ENCODE data around the gene MYL12B.
"Not testable (repeated sequence)": the region's sequence is repeated elsewhere in the genome, so short reads cannot be mapped to it uniquely, and the experiment has no call there.

The MYL12B gene

DNA sequence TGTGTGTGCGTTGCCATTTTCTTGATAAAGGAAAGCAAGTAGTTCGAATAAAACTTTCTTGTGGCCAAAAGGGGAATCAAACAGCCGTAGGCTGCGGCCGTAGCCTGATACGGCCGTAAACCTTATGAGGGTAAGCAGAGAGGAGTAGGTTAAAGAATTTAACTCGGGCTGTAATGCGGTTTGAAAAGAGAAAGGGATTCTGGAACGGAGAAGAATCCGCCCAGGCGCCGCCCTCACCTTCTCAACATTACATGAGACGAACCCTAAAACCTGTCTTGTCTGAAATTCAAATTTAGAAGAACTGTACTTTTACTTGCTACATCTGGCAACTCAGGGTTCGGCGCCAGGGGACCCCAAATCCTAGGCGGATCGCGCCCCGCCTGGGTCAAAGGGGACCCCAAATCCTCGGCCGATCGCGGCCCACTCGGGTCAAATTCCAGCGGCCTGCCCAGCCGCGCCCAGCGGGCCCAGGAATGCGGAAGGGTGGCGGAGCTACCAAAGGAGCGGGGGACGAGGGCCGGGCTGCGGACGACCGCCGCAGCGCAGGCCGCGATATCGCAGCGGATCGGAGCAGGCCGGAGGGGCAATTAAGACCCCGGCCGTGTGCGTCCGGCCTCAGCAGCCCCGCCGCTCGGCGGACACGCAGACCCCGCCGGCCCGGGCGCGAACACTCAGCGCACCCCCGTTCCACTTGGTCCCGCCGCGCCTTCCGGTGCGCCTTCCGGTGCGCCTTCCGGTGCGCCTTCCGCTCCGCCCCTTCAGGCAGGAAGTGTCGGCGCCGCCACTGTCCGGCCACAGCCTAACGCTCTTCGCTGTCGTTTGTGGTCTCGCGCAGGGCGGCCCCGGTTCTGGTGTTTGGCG, at the start of gene MYL12B:
Gene MYL12B, plus strand, starts transcription at position 761 of the 861 bp plus-strand sequence. CDS start 10,766 bp downstream, outside the sequence.
- peak; percentile 64 to 75 for DNase-seq

DNA sequence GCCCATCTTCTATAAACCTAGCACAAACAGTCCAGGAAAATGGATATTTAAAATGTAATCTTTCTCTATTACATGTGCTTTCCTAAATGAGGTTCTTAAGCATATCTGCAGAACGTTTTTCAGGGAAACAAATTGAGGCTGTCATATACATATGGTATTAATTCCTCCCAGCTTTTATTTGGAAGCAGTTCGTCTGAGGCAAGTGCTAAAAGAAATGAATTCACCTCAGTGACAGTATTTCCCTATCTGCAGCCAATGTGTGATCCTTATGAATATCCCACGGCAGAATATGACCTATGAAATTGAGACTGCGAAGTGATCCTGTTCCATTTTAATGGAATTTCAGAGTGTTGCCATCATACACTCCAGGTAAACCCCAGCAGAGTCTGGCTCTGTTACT, 49.3 kb upstream of the MYL12B start:
- no peak for DNase-seq

DNA sequence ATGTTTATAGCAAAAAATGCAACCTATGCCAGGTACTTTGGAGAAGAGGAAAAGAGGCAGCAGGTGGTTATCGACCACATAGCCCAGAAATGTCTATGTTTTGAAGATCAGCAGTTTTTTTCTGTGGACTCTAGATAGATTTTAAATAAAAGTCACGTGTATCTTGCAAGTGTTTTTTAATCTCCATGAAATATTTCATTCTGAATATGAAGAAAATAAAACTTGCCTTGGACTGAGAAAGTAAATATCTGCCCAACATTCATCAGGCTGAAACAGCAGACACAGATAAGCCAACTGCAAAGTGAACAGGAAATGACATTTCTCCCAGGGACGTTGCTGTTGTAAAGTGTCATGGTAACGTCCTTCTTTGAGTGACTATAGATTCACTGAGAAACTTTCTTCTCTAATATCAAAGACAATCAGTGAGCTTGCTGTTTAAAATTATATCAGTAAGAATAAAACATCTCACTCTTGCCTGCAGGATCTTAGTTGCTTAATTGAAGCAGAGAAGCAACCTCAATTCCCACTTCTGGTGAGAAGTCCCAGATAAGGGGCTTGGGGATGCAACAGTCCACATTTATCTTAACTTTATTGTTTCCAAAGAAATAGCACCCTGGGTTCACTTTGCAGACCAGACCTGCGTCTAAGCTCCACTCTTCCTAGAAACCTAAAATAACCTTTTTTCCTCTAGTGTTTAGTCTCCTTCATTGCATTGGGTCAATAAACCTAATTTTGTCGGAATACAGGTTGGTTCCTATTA, 48.5 kb upstream of the MYL12B start:
- DNase-seq = no peak

DNA sequence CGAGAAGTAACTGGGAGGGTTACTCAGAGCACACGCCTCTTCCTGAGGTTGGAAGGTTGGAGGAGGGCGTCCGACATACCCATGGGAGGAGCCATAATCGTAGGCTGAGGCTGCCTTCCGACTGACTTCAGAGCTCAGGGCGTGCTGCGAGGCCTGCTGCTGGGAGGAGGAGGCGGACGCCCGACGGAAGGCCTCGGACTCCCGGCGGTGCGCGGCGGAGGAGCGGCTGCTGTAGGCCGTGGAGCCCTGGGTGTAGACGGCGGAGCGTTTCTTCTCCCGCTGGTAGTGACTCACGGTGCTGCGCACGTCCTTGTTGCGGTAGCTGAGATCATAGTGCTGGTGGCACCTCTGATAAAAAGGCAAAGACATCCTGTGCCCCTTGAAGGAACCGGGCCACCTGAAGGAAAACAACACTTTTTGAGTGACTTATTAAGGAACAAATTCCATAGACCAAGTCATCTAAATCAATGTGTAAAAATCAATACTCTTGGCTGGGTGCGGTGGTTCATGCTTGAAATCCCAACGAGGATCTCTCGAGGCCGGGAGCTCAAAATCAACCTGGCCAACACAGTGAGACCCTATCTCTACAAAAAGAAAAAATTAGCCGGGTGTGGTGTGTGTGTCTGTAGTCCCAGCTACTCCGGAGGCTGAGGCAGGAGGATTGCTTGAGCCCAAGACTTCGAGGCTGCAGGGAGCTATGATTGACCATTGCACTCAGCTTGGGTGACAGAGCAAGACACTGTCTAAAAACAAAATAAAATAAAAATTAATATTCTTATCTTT, 46.9 kb upstream of the MYL12B start:
- DNase-seq = no peak

DNA sequence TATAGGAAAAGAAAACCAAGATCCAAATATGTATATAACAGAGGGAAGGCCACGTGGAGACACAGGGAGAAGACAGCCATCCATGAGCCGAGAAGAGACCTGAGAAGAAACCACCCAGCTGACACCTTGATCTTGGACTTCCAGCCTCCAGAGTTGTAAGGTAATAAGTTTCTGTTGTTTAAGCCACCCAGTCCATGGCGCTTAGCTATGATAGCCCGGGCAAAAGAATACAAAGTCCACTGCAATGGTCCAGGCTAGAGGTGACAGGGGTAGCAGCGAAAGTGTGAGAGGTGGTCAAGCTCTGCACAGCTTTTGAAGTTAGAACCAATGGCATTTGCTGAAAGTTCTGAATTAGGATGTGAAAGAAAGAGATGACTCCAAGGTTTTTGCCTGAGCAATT, 44.9 kb upstream of the MYL12B start:
- DNase-seq = no peak

DNA sequence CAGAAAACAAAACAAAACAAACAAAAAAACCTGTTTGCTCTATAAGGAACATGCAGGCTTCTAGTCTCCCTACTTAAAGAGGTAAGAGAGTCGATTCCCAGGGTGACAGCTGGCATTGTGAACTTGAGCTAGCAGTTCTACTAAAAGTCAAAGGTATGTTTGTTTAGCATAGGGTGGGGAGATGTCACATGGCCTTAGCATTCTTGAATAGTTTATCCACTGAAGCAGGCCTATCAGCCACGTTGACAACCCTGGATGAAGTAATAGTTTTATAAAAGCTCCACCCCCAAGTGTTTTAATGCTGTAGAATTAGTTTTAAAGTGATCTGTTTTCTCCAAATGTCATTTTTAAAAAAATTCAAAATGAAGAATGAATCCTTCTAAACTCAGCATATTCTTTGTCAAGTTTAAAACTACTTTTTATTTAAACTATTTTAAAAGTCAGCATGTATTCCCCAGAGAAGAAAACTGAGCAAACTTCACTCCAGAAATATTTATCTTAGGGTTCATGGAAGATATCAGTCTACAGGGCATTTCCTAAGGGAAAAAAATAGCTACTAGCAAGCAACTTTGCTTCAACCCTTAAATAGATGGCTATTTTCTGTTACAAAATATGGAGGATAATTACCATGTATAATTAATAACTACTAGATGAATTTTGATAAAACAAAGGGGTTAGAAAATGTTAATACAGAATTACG, 43.8 kb upstream of the MYL12B start:
- no peak for DNase-seq

DNA sequence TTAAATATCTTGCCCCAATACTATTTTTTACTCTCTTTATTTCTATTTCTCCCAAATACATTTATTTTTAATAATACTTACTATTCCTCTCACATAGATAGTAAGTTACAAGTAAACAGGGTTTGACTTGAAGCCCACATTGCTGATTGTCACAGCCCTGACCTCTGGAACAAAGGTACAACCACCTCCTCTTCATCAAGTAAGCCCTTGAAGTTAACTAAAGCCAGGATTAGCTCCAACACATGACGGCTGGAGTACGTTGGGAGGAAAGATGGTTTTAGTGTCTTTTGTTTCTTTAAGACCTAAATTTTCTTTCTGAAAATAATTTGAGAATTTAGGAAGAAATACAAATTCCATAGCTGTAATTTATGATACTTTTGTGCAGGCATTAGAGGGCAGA, 43.1 kb upstream of the MYL12B start:
- DNase-seq = no peak

DNA sequence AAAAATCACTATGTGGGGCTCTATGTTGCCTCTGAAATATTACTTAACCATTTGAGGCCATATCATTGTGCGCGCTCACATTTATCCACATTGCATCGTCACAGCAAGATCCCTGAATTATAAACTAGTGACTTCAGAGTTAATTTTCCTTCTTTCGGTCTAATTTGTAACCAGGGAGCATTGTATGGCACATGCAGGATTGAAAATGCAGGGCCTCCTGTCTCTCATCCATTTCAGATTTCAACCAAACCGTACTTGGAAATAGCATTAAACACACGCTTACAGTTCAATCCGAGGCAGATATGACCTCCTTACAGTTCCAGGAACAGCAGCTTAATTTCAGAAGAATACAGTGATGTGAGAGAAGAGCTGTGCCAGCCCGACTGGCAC, 42.7 kb upstream of the MYL12B start:
- DNase-seq = no peak

DNA sequence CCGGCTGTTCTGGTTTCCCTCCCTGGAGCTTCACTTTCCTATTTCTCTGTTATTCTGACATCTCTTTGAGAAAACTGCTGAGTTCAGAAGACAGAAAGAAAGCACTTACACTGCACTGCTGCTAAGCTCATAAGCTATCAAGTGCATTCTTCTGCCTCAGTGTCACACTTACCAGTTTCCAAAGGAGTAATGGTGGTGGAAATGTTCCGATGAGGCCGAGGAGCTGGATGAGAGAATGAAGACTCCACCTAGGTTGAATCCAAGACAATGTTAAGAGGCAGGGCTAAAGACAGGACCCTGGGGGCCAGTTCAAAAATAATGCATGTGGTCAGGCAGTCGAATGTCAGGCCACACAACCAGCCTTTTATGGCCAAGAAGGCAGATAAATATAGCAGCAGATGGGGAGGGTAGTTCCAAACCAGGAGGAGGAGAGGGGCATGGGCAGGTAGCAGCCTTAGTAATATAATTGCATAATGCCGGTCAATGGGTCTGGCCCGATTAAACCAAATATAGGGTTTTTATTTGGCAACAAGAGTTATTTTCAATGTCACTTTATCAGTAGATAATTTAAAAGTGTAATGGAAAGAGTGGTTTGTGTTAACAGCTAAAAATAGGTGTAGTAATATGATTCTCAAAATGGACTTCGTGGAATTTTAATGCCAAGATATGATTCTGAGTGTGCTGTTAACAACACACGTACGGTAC, 42.1 kb upstream of the MYL12B start, which contains the start of gene MYOM1:
Gene MYOM1, minus strand, starts transcription at position 338 of the 705 bp plus-strand sequence. CDS start 4,745 bp downstream, outside the sequence.
- no peak for DNase-seq

DNA sequence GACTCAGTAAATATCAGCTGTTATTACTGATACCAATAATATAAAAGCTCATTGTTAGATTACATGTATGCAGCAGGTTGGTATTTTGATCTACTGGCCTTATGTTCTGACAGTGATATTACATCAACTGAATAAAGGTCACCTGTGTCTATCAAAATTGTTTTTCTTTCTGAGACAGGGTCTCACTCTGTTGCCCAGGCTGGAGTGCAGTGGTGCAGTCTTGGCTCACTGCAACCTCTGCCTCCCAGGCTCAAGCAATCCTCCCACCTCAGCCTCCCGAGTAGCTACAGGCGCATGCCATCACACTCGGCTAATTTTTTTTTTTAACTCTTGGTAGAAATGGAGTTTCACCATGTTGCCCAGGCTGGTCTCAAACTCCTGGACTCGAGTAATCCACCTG, 41.1 kb upstream of the MYL12B start:
- not testable (repeated sequence) for DNase-seq

DNA sequence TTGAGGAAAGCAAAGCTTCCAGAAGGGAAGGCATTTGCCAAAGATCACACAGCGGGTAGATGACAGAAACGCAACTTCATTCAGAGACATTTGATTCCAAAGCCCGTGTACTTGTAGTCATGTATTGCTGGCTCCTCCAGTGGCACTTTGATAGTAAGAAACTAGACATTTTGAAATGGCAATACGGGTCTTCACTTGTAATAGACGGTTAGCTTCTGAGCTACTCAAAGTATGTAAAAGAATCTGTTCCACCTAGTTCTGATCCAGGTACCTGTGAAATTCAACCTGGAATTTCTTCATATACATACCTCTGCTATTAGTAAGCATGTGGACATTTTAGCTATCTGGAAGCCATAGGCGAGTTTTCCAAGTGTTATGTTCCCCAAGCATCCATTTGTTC, 40.4 kb upstream of the MYL12B start:
- no peak for DNase-seq

DNA sequence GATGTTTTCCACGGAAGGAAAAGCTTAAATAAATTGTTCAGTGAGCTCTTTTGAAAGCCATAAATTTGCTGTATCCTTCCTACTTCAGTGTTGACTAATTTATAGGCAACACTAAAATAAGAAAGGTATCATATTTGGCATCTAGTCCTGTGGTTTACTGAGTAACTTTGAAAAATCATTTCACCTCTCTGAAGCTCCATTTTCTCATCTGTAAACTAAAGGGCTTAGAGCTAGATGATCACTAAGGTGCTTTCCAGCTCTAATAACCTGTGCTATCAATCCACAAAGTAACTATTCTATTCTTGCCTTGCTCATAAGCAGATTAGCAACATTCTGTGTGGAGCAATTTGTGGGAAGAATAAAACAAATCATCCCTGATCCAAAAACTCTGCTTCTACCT, 38.6 kb upstream of the MYL12B start:
- DNase-seq = no peak

DNA sequence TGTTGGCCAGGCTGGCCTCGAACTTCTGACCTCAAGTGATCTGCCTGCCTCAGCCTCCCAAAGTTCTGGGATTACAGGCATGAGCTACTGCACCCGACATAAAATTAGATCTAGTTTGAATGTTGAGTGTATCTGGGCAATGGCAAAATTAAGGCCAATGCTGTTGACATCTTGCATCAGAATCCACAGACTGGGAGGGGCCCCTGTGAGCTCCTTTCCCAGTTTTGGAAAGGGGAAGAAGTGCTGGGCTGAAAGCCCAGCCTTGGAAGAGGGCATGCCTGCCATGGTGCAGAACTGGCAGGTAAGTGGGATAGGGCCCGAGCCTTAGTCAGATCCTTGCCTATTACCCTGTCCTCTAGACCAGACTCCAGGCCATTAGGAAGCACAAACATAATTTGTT, 37.7 kb upstream of the MYL12B start:
- DNase-seq = no peak

DNA sequence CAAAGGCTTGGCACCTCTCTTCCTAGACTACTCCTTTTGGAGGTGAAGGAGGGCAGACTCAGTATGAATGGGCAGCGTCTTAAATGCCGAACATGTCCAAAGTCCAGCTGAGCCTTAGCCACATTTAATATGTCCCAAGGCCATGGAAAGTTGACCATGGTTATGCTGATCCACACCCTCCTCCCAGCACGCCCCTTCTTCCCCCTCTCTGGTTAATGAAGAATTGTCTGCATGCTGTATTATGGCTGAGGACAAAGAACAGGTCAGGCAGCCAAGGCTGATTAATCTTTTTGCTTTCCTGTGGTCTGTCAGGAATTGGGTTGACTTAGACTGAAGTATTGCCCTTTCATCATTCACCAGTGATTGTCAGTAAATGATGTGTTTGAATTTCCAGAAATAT, 36.3 kb upstream of the MYL12B start:
- DNase-seq = no peak

DNA sequence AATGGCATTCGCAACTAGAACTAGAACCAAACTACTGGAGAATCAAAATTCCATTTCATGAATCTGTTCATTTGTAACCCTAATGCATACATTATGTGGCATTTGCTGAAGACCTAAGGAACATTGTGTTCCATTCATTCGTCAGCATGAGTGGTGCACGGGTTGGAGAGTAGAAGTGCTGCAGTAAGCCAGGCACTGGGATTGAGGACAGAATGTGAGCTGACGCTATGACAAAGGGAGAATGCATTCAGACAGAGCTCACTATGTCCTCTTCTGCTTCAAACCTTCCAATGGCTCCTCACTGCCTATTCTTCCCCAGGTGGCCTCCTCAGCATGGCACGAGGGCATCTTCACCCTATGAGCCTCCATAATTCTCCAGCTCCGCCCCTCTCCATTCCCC, 35.9 kb upstream of the MYL12B start:
- DNase-seq = no peak

DNA sequence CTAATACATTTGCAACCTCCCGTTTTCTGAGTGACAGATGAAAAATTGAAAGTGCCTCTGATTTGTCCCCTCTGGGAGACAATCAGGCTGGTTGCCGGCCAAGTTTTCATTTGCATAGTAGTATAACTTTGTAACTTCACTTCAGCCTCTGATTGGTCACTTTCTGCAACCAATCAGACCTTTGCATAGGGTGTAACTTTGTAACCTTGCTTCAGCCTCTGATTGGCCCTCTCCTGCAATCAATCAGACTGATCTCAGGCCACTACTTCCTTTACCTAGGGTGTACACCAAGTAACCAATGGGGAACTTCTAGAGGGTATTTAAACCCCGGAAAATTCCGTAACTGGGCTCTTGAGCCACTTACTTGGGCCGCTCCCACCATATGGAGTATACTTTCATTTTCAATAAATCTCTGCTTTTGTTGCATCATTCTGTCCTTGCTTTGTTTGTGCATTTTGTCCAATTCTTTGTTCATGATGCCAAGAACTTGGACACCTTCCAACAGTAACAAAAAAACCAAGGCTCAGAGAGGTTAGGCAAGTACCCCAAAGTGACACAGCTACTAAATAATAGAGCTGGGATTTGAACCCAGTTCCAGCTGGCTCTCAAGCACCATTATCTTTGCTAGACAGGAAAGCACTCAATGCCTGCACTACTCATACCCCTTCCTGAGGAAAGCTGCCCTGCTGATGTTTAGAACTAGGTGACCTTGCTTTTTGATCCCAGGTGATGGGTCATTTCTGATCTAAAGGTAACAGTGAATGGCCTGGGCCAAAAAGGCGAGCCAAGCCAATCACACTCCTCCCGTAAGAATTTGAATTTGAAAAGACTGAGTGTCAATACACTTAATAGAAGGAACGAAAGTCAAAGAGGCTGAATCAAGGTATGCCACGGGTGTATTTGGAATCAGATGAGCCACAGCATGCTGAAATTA, 31.3 kb upstream of the MYL12B start:
- no peak for DNase-seq

DNA sequence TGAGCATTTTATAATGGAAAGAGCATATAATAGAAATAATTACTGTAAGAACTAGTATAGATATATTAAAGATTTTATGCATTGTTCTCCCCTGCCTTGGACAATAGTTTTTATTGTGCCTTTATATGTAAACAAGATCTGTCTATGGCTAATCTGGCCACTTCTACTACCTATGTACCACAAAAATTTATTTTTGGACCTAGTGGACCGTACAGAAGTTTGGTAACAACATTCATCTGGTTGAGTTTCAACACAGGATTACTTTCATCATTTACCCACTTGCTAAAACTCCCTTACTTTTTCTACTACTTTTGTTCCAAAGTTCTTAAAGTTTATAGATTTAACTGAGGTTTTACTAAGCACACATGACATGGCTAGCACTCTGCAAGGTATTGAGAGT, 28.9 kb upstream of the MYL12B start:
- DNase-seq = no peak

DNA sequence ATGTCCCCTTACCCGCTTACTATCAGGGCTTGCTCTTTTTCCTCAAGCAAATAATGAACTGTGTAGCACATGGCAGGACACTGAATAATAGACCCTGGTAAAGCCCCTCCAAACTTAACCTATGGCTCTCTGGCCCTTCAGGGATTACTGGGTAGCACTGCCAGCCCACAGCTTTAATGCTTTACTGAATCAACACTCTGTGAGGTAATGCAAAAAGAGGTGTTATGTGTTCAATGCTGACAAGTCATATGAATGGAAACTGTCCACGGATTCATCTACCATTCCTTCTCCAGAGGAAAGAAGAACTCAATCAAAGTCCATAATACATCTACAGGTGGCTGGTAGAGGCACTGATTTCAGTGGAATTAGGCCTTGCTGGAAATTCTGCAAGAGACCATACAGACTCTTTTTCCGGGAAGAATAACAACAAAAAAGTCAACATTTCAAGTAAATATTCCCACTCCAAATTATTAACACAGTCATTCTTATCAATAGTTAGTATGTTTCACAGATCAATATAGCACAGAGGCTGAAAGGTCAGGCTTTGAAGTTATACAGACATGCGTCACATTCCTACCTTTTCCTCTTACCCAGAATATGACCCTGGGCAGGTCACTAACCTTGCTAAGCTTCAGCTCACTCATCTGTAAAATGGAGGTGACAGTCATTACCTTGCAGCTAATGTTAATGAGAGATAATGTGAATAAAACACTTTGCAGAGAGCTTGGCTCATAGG, 28.3 kb upstream of the MYL12B start:
- DNase-seq = no peak

DNA sequence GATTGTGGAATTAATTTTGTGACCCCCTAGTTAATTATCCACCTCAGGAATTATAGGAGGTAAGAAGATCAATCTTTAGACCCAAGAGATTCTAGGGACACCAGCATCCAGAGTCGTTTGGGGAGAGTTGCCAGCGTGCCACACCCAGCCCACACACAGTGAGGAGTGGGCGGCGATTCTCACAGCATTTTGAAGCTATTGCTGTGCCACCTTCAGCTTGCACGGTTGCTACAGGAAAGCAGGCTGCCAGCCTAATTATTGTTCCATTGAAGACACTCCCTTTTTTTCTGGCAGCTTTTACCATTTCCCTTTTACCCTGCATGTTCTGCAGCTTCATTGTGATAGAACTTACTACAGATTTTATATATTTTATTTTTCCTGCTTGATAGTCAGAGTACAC, 27.5 kb upstream of the MYL12B start:
- no peak for DNase-seq

DNA sequence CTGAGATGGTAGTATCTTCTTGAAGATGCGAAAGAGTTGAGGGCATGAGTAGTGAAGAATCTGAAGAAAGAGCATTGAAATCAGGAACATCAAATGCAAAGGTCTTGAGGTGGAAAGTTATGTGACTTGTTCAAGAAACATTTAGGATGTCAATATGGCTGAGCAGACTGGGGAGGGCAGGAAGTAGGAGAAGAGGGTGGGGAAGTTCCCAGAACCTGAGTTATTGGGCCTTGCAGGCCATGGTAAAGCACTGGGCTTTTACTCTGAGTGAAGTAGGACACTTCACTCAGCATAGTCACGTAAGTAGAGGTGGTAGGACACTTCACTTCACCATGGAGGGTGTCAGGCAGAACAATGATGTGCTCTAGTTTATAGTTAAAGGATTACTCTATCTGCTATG, 26.1 kb upstream of the MYL12B start:
- DNase-seq = no peak

Data from activated CD4-positive, alpha-beta T cell treated with anti-CD3 and anti-CD28 coated beads for 4 hours (primary cell).